IMR-90 (cell line): ENCODE measurements around the gene PDGFRA. TPM values are rescaled to one million over a fixed set of nuclear protein-coding genes. Genes with fewer than 3 reads are reported as not detected.

Source experiments
- ATAC-seq: fragments of 200-7000 bp; cut with Tn5 transposase; 2 replicates; pipeline ENCODE4 v1.9.1; 2020; ENCODE audit warnings: low read depth, mild to moderate bottlenecking, moderate library complexity
- BruUV-seq: library from RNA; stranded (reverse); fragments of 400-500 nt; replicated peaks from 2 replicates; lab custom pipeline; 2021; lab: Mats Ljungman, UMichigan
- CTCF ChIA-PET: fragments of 300-600 bp; formaldehyde crosslinking; extraction: SDS; loops from one replicate; lab custom pipeline; 2021; ENCODE audit warnings: antibody characterized with exemption; lab: Yijun Ruan, JAX
- POLR2A ChIA-PET: fragments of 300-600 bp; sonication (Branson Sonifier 250); formaldehyde crosslinking; loops from one replicate; lab custom pipeline; 2022; ENCODE audit warnings: antibody characterized with exemption; ENCODE audit not compliant: unreplicated experiment; lab: Charles Lee
- DNase-seq: peaks from one replicate; pipeline ENCODE4 v3.0.0; 2013
- H2AFZ ChIP-seq: replicated peaks from 2 replicates; pipeline ENCODE3; 2013; ENCODE audit warnings: low read length, mild to moderate bottlenecking; ENCODE audit not compliant: poor library complexity
- H2AK5ac ChIP-seq: 2 replicates; pipeline ENCODE4 v1.6.1; 2013; ENCODE audit warnings: low read depth, low read length, inconsistent platforms
- H2AK9ac ChIP-seq: replicated peaks from 2 replicates; pipeline ENCODE3; 2013; ENCODE audit warnings: mild to moderate bottlenecking, low read depth, low read length, moderate library complexity; ENCODE audit not compliant: poor library complexity
- H2BK120ac ChIP-seq: 2 replicates; pipeline ENCODE4 v1.6.1; 2013; ENCODE audit warnings: low read depth, low read length, inconsistent platforms
- H2BK15ac ChIP-seq: 3 replicates; pipeline ENCODE4 v1.6.1; 2013; ENCODE audit warnings: low read depth, low read length, inconsistent platforms
- H2BK20ac ChIP-seq: 2 replicates; pipeline ENCODE4 v1.6.1; 2013; ENCODE audit warnings: low read depth, mild to moderate bottlenecking, inconsistent platforms, low read length, moderate library complexity
- H2BK5ac ChIP-seq: 2 replicates; pipeline ENCODE4 v1.6.1; 2013; ENCODE audit warnings: mild to moderate bottlenecking, low read depth, low read length, inconsistent platforms; ENCODE audit not compliant: poor library complexity, severe bottlenecking
- H3K14ac ChIP-seq: replicated peaks from 2 replicates; pipeline ENCODE4 v1.6.1; 2013; ENCODE audit warnings: low read depth, low read length, inconsistent platforms
- H3K18ac ChIP-seq: 2 replicates; pipeline ENCODE4 v1.6.1; 2013; ENCODE audit warnings: low read depth, low read length, control low read depth
- H3K23ac ChIP-seq: 2 replicates; pipeline ENCODE4 v1.6.1; 2013; ENCODE audit warnings: low read depth, low read length, inconsistent platforms
- H3K27ac ChIP-seq: 2 replicates; pipeline ENCODE4 v1.5.1; 2013; ENCODE audit warnings: mild to moderate bottlenecking, control low read depth, low read length; ENCODE audit not compliant: insufficient read depth
- H3K27me3 ChIP-seq: 2 replicates; pipeline ENCODE4 v1.6.1; 2013; ENCODE audit warnings: low read length; ENCODE audit not compliant: control insufficient read depth, insufficient read depth
- H3K36me3 ChIP-seq: 2 replicates; pipeline ENCODE4 v1.6.1; 2013; ENCODE audit warnings: low read length, mixed read lengths; ENCODE audit not compliant: control insufficient read depth, insufficient read depth
- H3K4ac ChIP-seq: 2 replicates; pipeline ENCODE4 v1.6.1; 2013; ENCODE audit warnings: low read depth, low read length, inconsistent platforms
- H3K4me1 ChIP-seq: 2 replicates; pipeline ENCODE4 v1.6.1; 2013; ENCODE audit warnings: low read length, mixed read lengths; ENCODE audit not compliant: control insufficient read depth, insufficient read depth
- H3K4me2 ChIP-seq: 2 replicates; pipeline ENCODE4 v1.6.1; 2013; ENCODE audit warnings: low read depth, mild to moderate bottlenecking, control low read depth, low read length, moderate library complexity
- H3K4me3 ChIP-seq: 2 replicates; pipeline ENCODE4 v1.5.1; 2013; ENCODE audit warnings: low read depth, mild to moderate bottlenecking, control low read depth, low read length, moderate library complexity; ENCODE audit not compliant: insufficient read depth
- H3K56ac ChIP-seq: 2 replicates; pipeline ENCODE4 v1.6.1; 2013; ENCODE audit warnings: low read length, inconsistent platforms; ENCODE audit not compliant: insufficient read depth; ENCODE audit errors: extremely low read depth
- H3K79me1 ChIP-seq, 2 experiments: 2 replicates each; pipeline ENCODE4 v1.6.1; 2013; ENCODE audit warnings: low read length in 2 of 2, inconsistent platforms in 1 of 2, low read depth in 1 of 2
- H3K9ac ChIP-seq: 2 replicates; pipeline ENCODE4 v1.6.1; 2013; ENCODE audit warnings: low read depth, low read length, control low read depth
- H3K9me1 ChIP-seq: 2 replicates; pipeline ENCODE4 v1.6.1; 2013; ENCODE audit warnings: low read length, inconsistent platforms; ENCODE audit not compliant: insufficient read depth
- H3K9me3 ChIP-seq: 2 replicates; pipeline ENCODE4 v1.6.1; 2013; ENCODE audit warnings: low read length; ENCODE audit not compliant: control insufficient read depth, insufficient read depth
- H4K20me1 ChIP-seq: 2 replicates; pipeline ENCODE4 v1.6.1; 2013; ENCODE audit warnings: low read length, inconsistent platforms; ENCODE audit not compliant: insufficient read depth
- H4K5ac ChIP-seq: 2 replicates; pipeline ENCODE4 v1.6.1; 2013; ENCODE audit warnings: mild to moderate bottlenecking, low read depth, low read length, control low read depth
- H4K8ac ChIP-seq, 2 experiments: 2 replicates each; pipeline ENCODE4 v1.6.1; 2013; ENCODE audit warnings: low read depth in 2 of 2, low read length in 2 of 2, control low read depth in 1 of 2, inconsistent platforms in 1 of 2
- H4K91ac ChIP-seq: 2 replicates; pipeline ENCODE4 v1.6.1; 2013; ENCODE audit warnings: low read depth, low read length, inconsistent platforms; ENCODE audit not compliant: insufficient read depth
- CEBPB ChIP-seq: IDR thresholded peaks from 2 replicates; pipeline ENCODE4 v1.6.1; 2012; ENCODE audit warnings: low read depth, low read length, improper control_type of control experiment
- FOS ChIP-seq: fragments of 150-350 bp; IDR thresholded peaks from 2 replicates; pipeline ENCODE4 v1.6.1; 2016; ENCODE audit warnings: low read depth, low read length
- MAZ ChIP-seq: IDR thresholded peaks from 2 replicates; pipeline ENCODE4 v1.6.1; 2012; ENCODE audit warnings: low read depth, mild to moderate bottlenecking, low read length, improper control_type of control experiment, moderate library complexity, borderline replicate concordance
- POLR2A ChIP-seq: IDR thresholded peaks from 2 replicates; pipeline ENCODE4 v1.6.1; 2012; ENCODE audit warnings: mild to moderate bottlenecking, low read depth, low read length
- RCOR1 ChIP-seq: IDR thresholded peaks from 2 replicates; pipeline ENCODE4 v1.6.1; 2012; ENCODE audit warnings: mild to moderate bottlenecking, low read length, improper control_type of control experiment; ENCODE audit not compliant: insufficient replicate concordance
- WGBS, 2 experiments: methylation state at CpG; one replicate each; pipeline versions ENCODE4 v1.1.5 to v1.1.7; 2013; ENCODE audit warnings: missing lambda C conversion rate in 2 of 2; ENCODE audit not compliant: insufficient read length in 1 of 2; ENCODE audit errors: extremely low coverage in 2 of 2; 5-methylcytosine and 5-hydroxymethylcytosine counted together
- dilution Hi-C: fragments of 300-500 bp; cut with HindIII; formaldehyde crosslinking; loops from one replicate; pipeline ENCODE4 v1.14.3; 2018; ENCODE audit warnings: low sequenced_read_pairs; ENCODE audit not compliant: unreplicated experiment
- in situ Hi-C: fragments of 300-500 bp; cut with MboI; formaldehyde crosslinking; loops from 3 replicates; pipeline ENCODE4 v1.14.3; 2019; ENCODE audit warnings: low sequenced_read_pairs, inconsistent platforms, mixed read lengths
- intact Hi-C: fragments of 100-400 bp; cut with micrococcal nuclease; formaldehyde crosslinking; loops from 2 replicates; pipeline ENCODE4 v1.10.0; 2022
- polyA plus RNA-seq, 3 experiments: library from polyadenylated mRNA; depleted of rRNA; stranded (reverse); fragments of >200 nt; gene quantifications; 2 replicates each; pipeline ENCODE4 v1.2.3, GENCODE V29; 2012; ENCODE audit warnings: low replicate concordance in 1 of 3
- total RNA-seq: library from RNA; depleted of rRNA; stranded (reverse); fragments of >200 nt; gene quantifications from 2 replicates; pipeline ENCODE4 v1.2.3, GENCODE V29; 2012
- TF ChIP-seq, protein P1 (sequence below): conservative IDR thresholded peaks from 2 replicates; pipeline ENCODE4 v1.5.1; 2012; ENCODE audit warnings: mild to moderate bottlenecking, low read depth, low read length, improper control_type of control experiment

The PDGFRA gene
- total and polyA plus RNA-seq, 2 of the 4 experiments (the other 2 are of a cell fraction): 60.8 to 168 TPM

DNA sequence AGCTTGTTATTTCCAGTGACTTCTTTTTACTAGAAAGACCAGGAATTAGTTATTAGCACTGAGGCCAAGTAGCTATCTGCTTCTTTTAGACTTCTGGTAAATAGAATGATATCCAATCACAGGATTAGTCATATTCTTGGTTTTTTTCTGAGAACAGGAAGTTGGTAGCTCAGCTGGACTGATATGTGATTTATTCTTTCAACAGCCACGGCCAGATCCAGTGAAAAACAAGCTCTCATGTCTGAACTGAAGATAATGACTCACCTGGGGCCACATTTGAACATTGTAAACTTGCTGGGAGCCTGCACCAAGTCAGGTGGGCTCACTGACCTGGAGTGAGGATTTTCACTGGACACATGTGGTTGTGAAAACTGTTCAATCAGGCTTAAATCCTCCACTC lies 48.6 kb downstream of the PDGFRA start:
- peak overlapping the region; percentile 60 for H3K27ac ChIP-seq
- peaks cover 16 to 62% of the 10 kb centered on the region in 2 experiments for H3K79me1 ChIP-seq
- H3K36me3 ChIP-seq: peaks cover 73% of the 10 kb centered on the region
- intact Hi-C loops: no loop called here
- ChIA-PET POLR2A (no interaction called here), CTCF (interaction anchor here (0.6 to 0.7 kb wide), 3 partner anchors 644 to 1124 kb away, joined by 3 to 4 read pairs (median 3); no protein-coding TSS in a partner anchor)
- H2AFZ ChIP-seq: no peak overlapping the region
- no peak overlapping the region for H2BK15ac ChIP-seq
- no peak overlapping the region for H4K5ac ChIP-seq
- no peak overlapping the region for H3K14ac ChIP-seq
- H3K4ac ChIP-seq: no peak overlapping the region
- dilution Hi-C loops: no loop called here
- WGBS, 2 experiments: no CpG with 5 or more reads among the region's 1 CpG
- TF ChIP-seq POLR2A: no peak
- 0 out of 2 replicates have a peak, but pooled peaks have one; percentile 11 for TF ChIP-seq FOS
- TF ChIP-seq RCOR1: no peak
- TF ChIP-seq, protein P1, sequence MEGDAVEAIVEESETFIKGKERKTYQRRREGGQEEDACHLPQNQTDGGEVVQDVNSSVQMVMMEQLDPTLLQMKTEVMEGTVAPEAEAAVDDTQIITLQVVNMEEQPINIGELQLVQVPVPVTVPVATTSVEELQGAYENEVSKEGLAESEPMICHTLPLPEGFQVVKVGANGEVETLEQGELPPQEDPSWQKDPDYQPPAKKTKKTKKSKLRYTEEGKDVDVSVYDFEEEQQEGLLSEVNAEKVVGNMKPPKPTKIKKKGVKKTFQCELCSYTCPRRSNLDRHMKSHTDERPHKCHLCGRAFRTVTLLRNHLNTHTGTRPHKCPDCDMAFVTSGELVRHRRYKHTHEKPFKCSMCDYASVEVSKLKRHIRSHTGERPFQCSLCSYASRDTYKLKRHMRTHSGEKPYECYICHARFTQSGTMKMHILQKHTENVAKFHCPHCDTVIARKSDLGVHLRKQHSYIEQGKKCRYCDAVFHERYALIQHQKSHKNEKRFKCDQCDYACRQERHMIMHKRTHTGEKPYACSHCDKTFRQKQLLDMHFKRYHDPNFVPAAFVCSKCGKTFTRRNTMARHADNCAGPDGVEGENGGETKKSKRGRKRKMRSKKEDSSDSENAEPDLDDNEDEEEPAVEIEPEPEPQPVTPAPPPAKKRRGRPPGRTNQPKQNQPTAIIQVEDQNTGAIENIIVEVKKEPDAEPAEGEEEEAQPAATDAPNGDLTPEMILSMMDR: no peak
- TF ChIP-seq MAZ: 0 out of 2 replicates have a peak, but pooled peaks have one; percentile 8
- TF ChIP-seq CEBPB: no peak
- H3K27me3 ChIP-seq: no peaks in the 10 kb centered on the region
- no peak overlapping the region for H3K9ac ChIP-seq
- H4K91ac ChIP-seq: no peak overlapping the region
- H4K20me1 ChIP-seq: peaks cover 46% of the 10 kb centered on the region
- H3K23ac ChIP-seq: no peak overlapping the region
- no peak overlapping the region for H4K8ac ChIP-seq
- H2BK120ac ChIP-seq: no peak overlapping the region
- peak overlapping the region; percentile 27 for H2BK5ac ChIP-seq
- peaks cover 17% of the 10 kb centered on the region for H3K4me1 ChIP-seq
- in situ Hi-C loops: loop anchor here (25.0 kb wide), 1 partner anchor 1260 kb away; the partner anchor contains the start of gene CLOCK
- H3K9me3 ChIP-seq: no peaks in the 10 kb centered on the region
- peaks cover 21% of the 10 kb centered on the region for H3K9me1 ChIP-seq
- 0 out of 2 replicates have a peak overlapping the region, but pooled peaks have one; percentile 1 for H2AK5ac ChIP-seq
- no peak overlapping the region for H2BK20ac ChIP-seq
- BruUV-seq: no TSS peak
- peak; percentile 25 for ATAC-seq
- no peak overlapping the region for H3K4me3 ChIP-seq
- H3K56ac ChIP-seq: no peak overlapping the region
- no peak overlapping the region for H3K18ac ChIP-seq
- H2AK9ac ChIP-seq: no peak overlapping the region
- DNase-seq: peak; percentile 92
- peak overlapping the region; percentile 42; the same call in 1 of the 2 replicates for H3K4me2 ChIP-seq
